ENCODE measurements around the gene EPS8L1. TPM values are rescaled to one million over a fixed set of nuclear protein-coding genes. Genes with fewer than 3 reads are reported as not detected.

Gene EPS8L1
- total and polyA plus RNA-seq, 2 of the 4 experiments (the other 2 are of a cell fraction), result 0.90 to 2.9 TPM

DNA sequence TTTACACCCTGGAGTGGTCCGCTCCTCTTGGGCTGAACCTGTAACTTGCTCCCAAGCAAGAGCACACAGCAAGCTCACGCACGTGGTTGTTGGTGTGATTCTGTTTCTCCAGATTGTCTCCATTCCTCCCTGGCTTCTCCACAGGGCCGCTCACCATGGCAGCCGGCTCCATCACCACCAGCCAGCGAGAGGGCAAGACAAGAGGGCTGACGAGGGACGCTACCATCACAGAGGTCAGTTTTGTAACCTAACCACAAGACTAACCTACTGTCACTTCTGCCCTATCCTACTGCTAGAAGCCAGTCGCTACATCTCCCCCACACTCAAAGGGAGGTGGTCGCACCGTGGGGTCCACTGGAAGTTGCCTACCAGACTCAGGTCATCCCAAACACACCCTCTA, 33.0 kb upstream of the EPS8L1 start:
- H3K23ac ChIP-seq (ENCODE audit: low read depth, low read length), result no peak overlapping the region
- no peaks in the 10 kb centered on the region for H3K4me1 ChIP-seq (ENCODE audit: control insufficient read depth, insufficient read depth, low read length)
- H2BK15ac ChIP-seq (ENCODE audit: low read depth, low read length), result no peak overlapping the region
- no peak overlapping the region for H3K18ac ChIP-seq (ENCODE audit: low read depth, low read length)
- H3K9ac ChIP-seq (ENCODE audit: low read depth, low read length), result no peak overlapping the region
- no peak overlapping the region for H2AFZ ChIP-seq (replicated peaks; ENCODE audit: low read length, poor library complexity)
- no peak overlapping the region for H2BK5ac ChIP-seq (ENCODE audit: low read depth, low read length, poor library complexity, severe bottlenecking)
- 89% methylated on average over 5 of the region's 11 CpGs; no CpG with 5 or more reads in 1 of the 2 experiments for WGBS, 2 experiments (ENCODE audit: extremely low coverage in 2 of 2, insufficient read length in 1 of 2)
- H3K4me2 ChIP-seq (ENCODE audit: low read depth, low read length), result no peak overlapping the region
- intact Hi-C loops (cut with micrococcal nuclease) (no loop called here), in situ Hi-C loops (cut with MboI; ENCODE audit: low sequenced_read_pairs) (no loop called here), dilution Hi-C loops (cut with HindIII; ENCODE audit: low sequenced_read_pairs, unreplicated experiment) (no loop called here)
- no peak overlapping the region for H3K56ac ChIP-seq (ENCODE audit: extremely low read depth, insufficient read depth, low read length)
- ATAC-seq (ENCODE audit: low read depth), result no peak
- CTCF ChIA-PET, result no interaction called here
- H3K27me3 ChIP-seq (ENCODE audit: control insufficient read depth, insufficient read depth, low read length), result no peaks in the 10 kb centered on the region
- DNase-seq, result no peak
- H3K4me3 ChIP-seq (ENCODE audit: insufficient read depth, low read depth, low read length), result no peak overlapping the region
- H2AK5ac ChIP-seq (ENCODE audit: low read depth, low read length), result no peak overlapping the region
- no peak overlapping the region for H3K4ac ChIP-seq (ENCODE audit: low read depth, low read length)
- no peak overlapping the region for H3K14ac ChIP-seq (replicated peaks; ENCODE audit: low read depth, low read length)
- no peak overlapping the region for H4K8ac ChIP-seq (ENCODE audit: low read depth in 2 of 2, low read length in 2 of 2)
- no peak overlapping the region for H4K5ac ChIP-seq (ENCODE audit: low read depth, low read length)
- no peak overlapping the region for H2BK20ac ChIP-seq (ENCODE audit: low read depth, low read length)
- no peak overlapping the region for H2AK9ac ChIP-seq (replicated peaks; ENCODE audit: low read depth, low read length, poor library complexity)
- no peaks in the 10 kb centered on the region for H3K9me3 ChIP-seq (ENCODE audit: control insufficient read depth, insufficient read depth, low read length)
- H3K27ac ChIP-seq (ENCODE audit: insufficient read depth, low read length), result no peak overlapping the region
- no peak overlapping the region for H4K91ac ChIP-seq (ENCODE audit: insufficient read depth, low read depth, low read length)
- no peaks in the 10 kb centered on the region for H3K9me1 ChIP-seq (ENCODE audit: insufficient read depth, low read length)
- H2BK120ac ChIP-seq (ENCODE audit: low read depth, low read length), result no peak overlapping the region
- no peaks in the 10 kb centered on the region for H4K20me1 ChIP-seq (ENCODE audit: insufficient read depth, low read length)
- H3K79me1 ChIP-seq (ENCODE audit: low read depth in 1 of 2, low read length in 2 of 2), result no peaks in the 10 kb centered on the region
- H3K36me3 ChIP-seq (ENCODE audit: control insufficient read depth, insufficient read depth, low read length), result peaks cover 19% of the 10 kb centered on the region
- POLR2A ChIA-PET (ENCODE audit: unreplicated experiment), result no interaction called here
- TF ChIP-seq NFE2L2 (IDR thresholded peaks at IDR 0.05; ENCODE audit: low read depth, low read length) (no peak), RFX5 (IDR thresholded peaks at IDR 0.05; ENCODE audit: low read depth, low read length) (no peak), MAZ (IDR thresholded peaks at IDR 0.05; ENCODE audit: borderline replicate concordance, low read depth, low read length) (no peak), SMC3 (IDR thresholded peaks at IDR 0.05; ENCODE audit: low read depth, low read length) (no peak), MXI1 (IDR thresholded peaks at IDR 0.05; ENCODE audit: borderline replicate concordance, low read depth, low read length) (no peak), CHD1 (IDR thresholded peaks at IDR 0.05; ENCODE audit: low read depth, low read length) (no peak), BHLHE40 (IDR thresholded peaks at IDR 0.05; ENCODE audit: low read depth, low read length) (no peak), MAFK (IDR thresholded peaks at IDR 0.05; ENCODE audit: low read depth, low read length) (no peak)
- TF ChIP-seq, protein P1, sequence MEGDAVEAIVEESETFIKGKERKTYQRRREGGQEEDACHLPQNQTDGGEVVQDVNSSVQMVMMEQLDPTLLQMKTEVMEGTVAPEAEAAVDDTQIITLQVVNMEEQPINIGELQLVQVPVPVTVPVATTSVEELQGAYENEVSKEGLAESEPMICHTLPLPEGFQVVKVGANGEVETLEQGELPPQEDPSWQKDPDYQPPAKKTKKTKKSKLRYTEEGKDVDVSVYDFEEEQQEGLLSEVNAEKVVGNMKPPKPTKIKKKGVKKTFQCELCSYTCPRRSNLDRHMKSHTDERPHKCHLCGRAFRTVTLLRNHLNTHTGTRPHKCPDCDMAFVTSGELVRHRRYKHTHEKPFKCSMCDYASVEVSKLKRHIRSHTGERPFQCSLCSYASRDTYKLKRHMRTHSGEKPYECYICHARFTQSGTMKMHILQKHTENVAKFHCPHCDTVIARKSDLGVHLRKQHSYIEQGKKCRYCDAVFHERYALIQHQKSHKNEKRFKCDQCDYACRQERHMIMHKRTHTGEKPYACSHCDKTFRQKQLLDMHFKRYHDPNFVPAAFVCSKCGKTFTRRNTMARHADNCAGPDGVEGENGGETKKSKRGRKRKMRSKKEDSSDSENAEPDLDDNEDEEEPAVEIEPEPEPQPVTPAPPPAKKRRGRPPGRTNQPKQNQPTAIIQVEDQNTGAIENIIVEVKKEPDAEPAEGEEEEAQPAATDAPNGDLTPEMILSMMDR (conservative IDR thresholded peaks at IDR 0.05; ENCODE audit: low read depth, low read length), result no peak
- TF ChIP-seq, protein P2, sequence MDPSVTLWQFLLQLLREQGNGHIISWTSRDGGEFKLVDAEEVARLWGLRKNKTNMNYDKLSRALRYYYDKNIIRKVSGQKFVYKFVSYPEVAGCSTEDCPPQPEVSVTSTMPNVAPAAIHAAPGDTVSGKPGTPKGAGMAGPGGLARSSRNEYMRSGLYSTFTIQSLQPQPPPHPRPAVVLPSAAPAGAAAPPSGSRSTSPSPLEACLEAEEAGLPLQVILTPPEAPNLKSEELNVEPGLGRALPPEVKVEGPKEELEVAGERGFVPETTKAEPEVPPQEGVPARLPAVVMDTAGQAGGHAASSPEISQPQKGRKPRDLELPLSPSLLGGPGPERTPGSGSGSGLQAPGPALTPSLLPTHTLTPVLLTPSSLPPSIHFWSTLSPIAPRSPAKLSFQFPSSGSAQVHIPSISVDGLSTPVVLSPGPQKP (IDR thresholded peaks at IDR 0.05; ENCODE audit: borderline replicate concordance, low read depth, low read length), result no peak
- no TSS peak for BruUV-seq (replicated peaks)
